ENCODE data around the gene ASRGL1. TPM values are rescaled to one million over a fixed set of nuclear protein-coding genes. Genes with fewer than 3 reads are reported as not detected.
"Not testable (repeated sequence)": the region's sequence is repeated elsewhere in the genome, so short reads cannot be mapped to it uniquely, and the experiment has no call there.

Gene ASRGL1
- total RNA-seq, 2 experiments from 2014 or later: 0.84 to 1.2 TPM

DNA sequence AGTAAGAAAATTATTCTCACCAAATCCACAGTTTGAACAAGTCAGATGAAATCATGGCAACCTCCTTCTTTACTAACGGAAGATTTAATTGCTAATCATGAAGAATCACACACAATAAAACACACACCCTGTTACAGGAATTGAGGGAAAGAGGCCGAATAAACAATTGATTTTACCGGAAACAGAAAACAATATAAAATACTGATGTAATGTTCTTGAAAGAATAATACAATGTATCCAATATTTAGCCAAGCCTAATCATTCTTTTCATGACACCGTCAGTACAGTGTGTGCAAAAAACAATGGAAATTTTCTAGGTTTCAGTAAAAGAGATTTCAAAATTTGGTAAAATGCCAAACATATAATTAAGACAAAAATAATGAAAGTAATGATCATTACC, 23.4 kb downstream of the ASRGL1 start:
- Mint-ChIP-seq H3K36me3 (ENCODE audit: low read depth) (no peaks in the 10 kb centered on the region), H3K27me3 (no peaks in the 10 kb centered on the region), H3K9me3 (no peaks in the 10 kb centered on the region), H3K27ac (no peak overlapping the region), H3K4me1 (no peaks in the 10 kb centered on the region), H3K4me3 (no peak overlapping the region)
- ChIA-PET POLR2A (no interaction called here), CTCF (interaction anchor here (0.6 kb wide), 1 partner anchor 159 kb away, joined by 3 read pairs; no protein-coding TSS in a partner anchor)
- DNase-seq: no peak

DNA sequence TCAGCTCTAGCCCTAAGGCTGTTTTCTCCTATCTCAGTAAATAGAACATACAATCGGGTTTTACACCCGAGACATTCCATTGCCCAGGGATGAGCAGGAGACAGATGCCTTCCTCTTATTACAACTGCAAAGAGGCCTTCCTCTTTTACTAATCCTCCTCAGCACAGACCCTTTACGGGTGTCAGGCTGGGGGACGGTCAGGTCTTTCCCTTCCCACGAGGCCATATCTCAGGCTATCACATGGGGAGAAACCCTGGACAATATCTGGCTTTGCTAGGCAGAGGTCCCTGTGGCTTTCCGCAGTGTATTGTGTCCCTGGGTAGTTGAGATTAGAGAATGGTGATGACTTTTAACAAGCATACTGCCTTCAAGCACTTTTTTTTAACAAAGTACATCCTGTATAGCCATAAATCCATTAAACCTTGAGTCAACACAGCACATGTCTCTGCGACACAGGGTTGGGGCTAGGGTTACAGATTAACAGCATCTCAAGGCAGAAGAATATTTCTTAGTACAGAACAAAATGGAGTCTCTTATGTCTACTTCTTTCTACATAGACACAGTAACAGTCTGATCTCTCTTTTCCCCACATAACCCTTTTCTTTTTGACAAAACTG, 31.7 kb downstream of the ASRGL1 start:
- H3K27me3 Mint-ChIP-seq; DNase-seq; POLR2A ChIA-PET; H3K27ac Mint-ChIP-seq; H3K9me3 Mint-ChIP-seq; H3K4me3 Mint-ChIP-seq; H3K36me3 Mint-ChIP-seq (ENCODE audit: low read depth): not testable (repeated sequence)
- CTCF ChIA-PET: interaction anchor here (0.6 kb wide), 1 partner anchor 190 kb away, joined by 3 read pairs; no protein-coding TSS in a partner anchor
- peaks cover 27% of the 10 kb centered on the region for H3K4me1 Mint-ChIP-seq

DNA sequence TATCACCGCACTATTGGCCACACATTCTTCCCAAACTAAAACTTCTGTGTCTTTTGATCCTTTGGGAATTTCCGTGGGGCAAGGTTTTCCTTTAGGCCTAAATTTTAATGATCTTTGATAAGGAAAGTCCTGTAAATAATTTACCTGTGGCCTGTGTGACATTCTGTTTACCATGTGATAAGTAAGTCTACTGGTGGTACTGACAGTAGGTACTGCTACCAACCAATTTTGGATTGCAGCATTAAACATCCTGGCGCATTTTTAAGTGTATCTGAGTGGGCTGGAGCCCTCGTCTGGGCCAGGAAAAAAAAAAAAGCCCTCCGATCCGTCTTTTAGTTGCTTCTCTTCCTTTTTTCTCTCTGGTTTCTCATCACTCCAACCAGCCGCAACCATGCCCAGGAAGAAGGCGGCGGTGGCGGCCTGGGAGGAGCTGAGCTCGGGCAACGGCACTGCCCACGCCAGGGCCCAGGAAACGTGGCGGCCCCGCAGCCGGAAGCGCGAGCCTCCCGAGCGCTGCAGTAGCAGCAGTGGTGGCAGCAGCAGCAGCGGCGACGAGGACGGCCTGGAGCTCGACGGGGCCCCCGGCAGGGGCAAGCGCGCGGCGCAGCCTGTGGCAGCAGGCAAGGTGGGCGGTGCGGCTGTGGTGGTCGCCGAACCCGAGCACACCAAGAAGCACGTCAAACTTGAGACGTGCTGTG, 33.6 kb downstream of the ASRGL1 start:
- H3K4me1 Mint-ChIP-seq: peaks cover 27% of the 10 kb centered on the region
- POLR2A ChIA-PET: no interaction called here
- H3K36me3 Mint-ChIP-seq (ENCODE audit: low read depth): no peaks in the 10 kb centered on the region
- H3K27ac Mint-ChIP-seq: peak overlapping the region; percentile 76
- DNase-seq: peak; percentile 53
- H3K9me3 Mint-ChIP-seq: no peaks in the 10 kb centered on the region
- no peaks in the 10 kb centered on the region for H3K27me3 Mint-ChIP-seq
- peak overlapping the region; percentile 18 for H3K4me3 Mint-ChIP-seq
- CTCF ChIA-PET: interaction anchor here (0.6 to 1.4 kb wide), 5 partner anchors 13 to 199 kb away, joined by 3 to 5 read pairs (median 4); no protein-coding TSS in a partner anchor

DNA sequence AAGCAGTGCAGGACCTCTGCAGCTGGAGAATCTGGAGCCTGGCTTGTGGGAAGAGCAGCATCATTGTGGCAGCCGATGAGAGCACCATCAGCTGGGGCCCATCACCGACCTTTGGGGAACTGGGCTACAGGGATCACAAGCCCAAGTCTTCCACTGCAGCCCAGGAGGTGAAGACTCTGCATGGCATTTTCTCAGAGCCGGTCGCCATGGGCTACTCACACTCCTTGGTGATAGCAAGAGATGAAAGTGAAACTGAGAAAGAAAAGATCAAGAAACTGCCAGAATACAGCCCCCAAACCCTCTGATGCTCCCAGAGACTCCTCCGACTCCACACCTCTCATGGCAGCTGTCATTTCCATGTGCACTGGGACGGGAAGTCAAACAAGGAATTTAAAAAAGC, 35.6 kb downstream of the ASRGL1 start:
- POLR2A ChIA-PET: no interaction called here

DNA sequence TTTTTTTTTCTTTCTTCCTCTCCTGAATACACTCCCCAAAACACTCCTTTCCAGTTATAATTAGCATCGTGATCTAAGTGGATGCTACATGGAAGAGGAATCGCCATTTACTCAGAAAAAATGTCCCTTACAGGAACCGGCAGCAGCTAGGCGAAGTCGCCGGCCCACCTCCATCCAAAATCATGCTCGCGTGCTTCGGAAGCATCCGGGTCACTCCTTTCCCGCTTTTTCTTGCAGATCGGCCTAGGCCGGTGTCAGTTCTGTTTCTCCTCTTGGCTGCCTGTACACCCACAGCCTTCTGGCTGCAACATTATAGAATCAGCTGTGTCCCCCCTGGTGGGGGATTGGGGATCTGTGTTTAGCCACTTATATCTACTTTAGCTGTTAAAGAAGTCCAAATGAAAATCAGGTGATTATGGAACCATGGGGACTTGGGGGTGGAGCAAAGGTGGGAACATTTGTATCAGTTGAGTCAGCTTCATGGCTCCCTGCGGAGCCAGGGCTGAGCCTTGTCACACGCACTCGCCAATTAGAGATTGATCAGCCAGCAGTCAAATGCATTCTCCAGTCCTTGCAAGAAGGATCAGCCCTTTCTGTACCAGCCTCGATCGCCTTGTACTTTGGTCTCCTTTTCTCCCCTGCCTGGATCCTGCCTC, 36.3 kb downstream of the ASRGL1 start:
- H3K36me3 Mint-ChIP-seq (ENCODE audit: low read depth): no peaks in the 10 kb centered on the region
- H3K4me3 Mint-ChIP-seq: no peak overlapping the region
- H3K9me3 Mint-ChIP-seq: no peaks in the 10 kb centered on the region
- H3K27ac Mint-ChIP-seq: no peak overlapping the region
- H3K4me1 Mint-ChIP-seq: peaks cover 27% of the 10 kb centered on the region
- H3K27me3 Mint-ChIP-seq: peaks cover 2% of the 10 kb centered on the region
- POLR2A ChIA-PET: no interaction called here
- DNase-seq: no peak
- CTCF ChIA-PET: interaction anchor here (0.5 to 1.4 kb wide), 5 partner anchors 10 to 51 kb away, joined by 3 to 4 read pairs (median 3); no protein-coding TSS in a partner anchor

More for the DNA sequence above, 35.6 kb downstream of the ASRGL1 start:
- peaks cover 27% of the 10 kb centered on the region for H3K4me1 Mint-ChIP-seq
- no peak overlapping the region for H3K4me3 Mint-ChIP-seq
- no peak overlapping the region for H3K27ac Mint-ChIP-seq
- H3K9me3 Mint-ChIP-seq: no peaks in the 10 kb centered on the region
- peak; percentile 27 for DNase-seq
- H3K27me3 Mint-ChIP-seq: no peaks in the 10 kb centered on the region
- H3K36me3 Mint-ChIP-seq (ENCODE audit: low read depth): no peaks in the 10 kb centered on the region
- CTCF ChIA-PET: interaction anchor here (0.5 kb wide), 1 partner anchor 427 kb away, joined by 3 read pairs; no protein-coding TSS in a partner anchor

DNA sequence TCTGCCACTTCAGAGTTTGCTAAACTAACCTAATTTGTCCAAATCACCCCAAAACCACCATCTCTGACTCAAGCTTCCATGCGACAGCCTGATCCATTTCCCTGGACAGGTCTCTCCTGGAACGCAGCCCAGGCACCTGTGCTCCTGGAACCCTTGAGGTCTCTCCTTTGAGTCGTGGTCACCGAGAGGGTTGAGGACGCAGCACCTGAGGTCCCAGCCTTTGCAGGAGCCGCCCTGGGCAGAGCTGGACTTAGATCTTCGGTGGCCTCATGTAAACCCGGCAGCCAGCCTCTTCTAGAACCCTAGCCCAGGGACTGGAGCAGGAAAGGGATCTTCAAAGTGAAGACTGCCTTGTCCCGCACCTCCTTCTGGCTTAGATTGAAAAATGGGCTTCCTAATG, 37.6 kb downstream of the ASRGL1 start:
- CTCF ChIA-PET: interaction anchor here (1.5 kb wide), 1 partner anchor 35 kb away, joined by 3 read pairs; no protein-coding TSS in a partner anchor
- H3K36me3 Mint-ChIP-seq (ENCODE audit: low read depth): no peaks in the 10 kb centered on the region
- POLR2A ChIA-PET: no interaction called here
- no peak overlapping the region for H3K27ac Mint-ChIP-seq
- no peak overlapping the region for H3K4me3 Mint-ChIP-seq
- no peak for DNase-seq
- H3K27me3 Mint-ChIP-seq: peaks cover 11% of the 10 kb centered on the region
- H3K9me3 Mint-ChIP-seq: no peaks in the 10 kb centered on the region
- H3K4me1 Mint-ChIP-seq: peaks cover 27% of the 10 kb centered on the region

DNA sequence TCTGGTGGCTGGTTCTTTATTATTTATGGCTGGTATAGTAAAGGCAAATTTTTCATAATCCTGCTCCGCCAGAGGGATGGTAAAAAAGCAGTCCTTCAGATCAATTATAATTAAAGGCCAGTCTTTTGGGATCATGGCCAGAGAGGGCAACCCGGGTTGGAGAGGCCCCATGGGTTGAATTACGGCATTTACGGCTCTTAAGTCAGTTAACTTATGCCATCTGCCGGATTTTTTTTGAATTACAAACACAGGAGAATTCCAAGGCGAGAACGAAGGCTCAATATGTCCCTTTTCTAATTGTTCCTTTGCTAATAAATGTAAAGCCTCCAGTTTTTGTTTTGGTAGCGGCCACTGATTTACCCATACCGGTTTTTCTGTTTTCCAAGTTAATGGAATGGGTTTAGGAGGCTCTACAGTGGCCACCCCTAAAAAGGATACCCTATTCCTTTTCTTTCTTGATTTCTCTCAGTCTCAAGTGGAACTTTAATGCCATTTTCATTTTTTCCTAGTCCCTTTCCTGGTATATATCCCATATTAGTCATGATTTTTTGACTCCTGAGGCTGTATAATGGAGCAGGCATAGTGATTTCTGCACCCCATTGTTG, 41.3 kb downstream of the ASRGL1 start:
- H3K36me3 Mint-ChIP-seq (ENCODE audit: low read depth); H3K4me3 Mint-ChIP-seq; H3K27ac Mint-ChIP-seq; H3K4me1 Mint-ChIP-seq; POLR2A ChIA-PET; H3K9me3 Mint-ChIP-seq: not testable (repeated sequence)
- DNase-seq: peak; percentile 31
- peaks cover 18% of the 10 kb centered on the region for H3K27me3 Mint-ChIP-seq
- CTCF ChIA-PET: interaction anchor here (1.0 kb wide), 1 partner anchor 16 kb away, joined by 4 read pairs; no protein-coding TSS in a partner anchor

DNA sequence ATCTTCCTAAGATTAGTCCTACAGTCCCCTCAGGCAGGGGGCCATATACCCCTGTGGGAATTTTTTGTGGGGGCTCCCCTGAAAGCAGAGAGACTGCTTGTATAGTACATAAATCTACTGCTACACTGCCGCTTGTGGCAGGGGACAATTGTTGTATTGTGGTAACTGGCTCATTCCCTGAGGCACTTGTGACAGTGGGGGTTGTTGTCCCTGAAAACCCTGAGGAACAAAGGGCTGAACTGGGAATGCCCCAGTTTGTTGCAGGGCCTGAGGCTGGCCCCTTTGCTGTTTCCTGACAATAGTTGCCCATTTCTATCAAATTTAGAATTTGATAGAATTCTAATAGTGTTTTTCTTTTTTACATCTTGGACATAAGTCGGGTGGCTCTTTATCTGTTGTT, 42.3 kb downstream of the ASRGL1 start:
- CTCF ChIA-PET: interaction anchor here (0.6 kb wide), 1 partner anchor 71 kb away, joined by 3 read pairs; no protein-coding TSS in a partner anchor
- H3K4me1 Mint-ChIP-seq; H3K36me3 Mint-ChIP-seq (ENCODE audit: low read depth); DNase-seq; H3K9me3 Mint-ChIP-seq; H3K27ac Mint-ChIP-seq; H3K4me3 Mint-ChIP-seq; POLR2A ChIA-PET: not testable (repeated sequence)
- H3K27me3 Mint-ChIP-seq: peaks cover 18% of the 10 kb centered on the region

DNA sequence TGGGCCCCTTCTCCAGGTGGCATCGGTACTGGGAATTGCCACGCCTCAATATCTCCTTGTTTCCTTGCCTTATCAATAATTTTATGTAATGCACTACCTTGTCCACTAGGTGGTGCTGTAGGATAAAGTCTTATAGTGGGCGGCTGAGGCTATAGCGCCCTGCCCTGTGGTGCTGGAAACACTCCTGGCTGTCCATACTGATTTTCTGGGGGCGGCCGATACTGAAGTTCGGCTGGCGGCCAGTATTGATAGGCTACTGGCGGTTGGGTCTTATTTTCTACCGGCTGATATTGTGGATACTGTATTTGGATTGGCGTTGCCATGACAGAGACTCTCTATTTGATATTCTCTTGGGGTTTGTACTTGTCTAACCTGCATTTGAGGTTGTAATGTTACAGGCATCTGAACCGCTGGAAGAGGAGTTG, 43.6 kb downstream of the ASRGL1 start:
- H3K36me3 Mint-ChIP-seq (ENCODE audit: low read depth); H3K9me3 Mint-ChIP-seq; H3K4me3 Mint-ChIP-seq; H3K27ac Mint-ChIP-seq; POLR2A ChIA-PET: not testable (repeated sequence)
- CTCF ChIA-PET: interaction anchor here (1.1 to 1.2 kb wide), 2 partner anchors 13 to 162 kb away, joined by 3 to 5 read pairs; no protein-coding TSS in a partner anchor
- H3K4me1 Mint-ChIP-seq: peaks cover 14% of the 10 kb centered on the region
- H3K27me3 Mint-ChIP-seq: peaks cover 18% of the 10 kb centered on the region
- DNase-seq: peak; percentile 70

DNA sequence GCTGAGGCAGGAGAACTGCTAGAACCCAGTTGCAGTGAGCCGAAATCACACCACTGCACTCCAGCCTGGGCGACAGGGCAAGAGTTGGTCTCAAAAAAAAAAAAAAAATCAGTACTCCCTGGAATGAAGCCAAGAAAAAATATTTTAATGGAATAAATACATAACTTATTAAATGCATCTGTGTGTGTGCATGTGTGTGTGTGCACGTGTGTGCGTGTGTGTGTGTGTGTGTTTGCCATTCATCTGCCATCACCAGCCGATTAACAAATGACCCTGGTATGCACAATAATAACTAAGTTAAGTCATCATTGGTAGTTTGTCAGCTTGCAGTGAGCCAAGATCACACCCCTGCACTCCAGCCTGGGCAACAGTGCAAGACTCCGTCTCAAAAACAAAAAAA, 46.6 kb downstream of the ASRGL1 start:
- H3K4me3 Mint-ChIP-seq: no peak overlapping the region
- H3K27ac Mint-ChIP-seq: no peak overlapping the region
- no peak for DNase-seq
- H3K4me1 Mint-ChIP-seq: peaks cover 22% of the 10 kb centered on the region
- CTCF ChIA-PET: no interaction called here
- no peaks in the 10 kb centered on the region for H3K36me3 Mint-ChIP-seq (ENCODE audit: low read depth)
- POLR2A ChIA-PET: no interaction called here
- no peaks in the 10 kb centered on the region for H3K9me3 Mint-ChIP-seq
- peaks cover 15% of the 10 kb centered on the region for H3K27me3 Mint-ChIP-seq

DNA sequence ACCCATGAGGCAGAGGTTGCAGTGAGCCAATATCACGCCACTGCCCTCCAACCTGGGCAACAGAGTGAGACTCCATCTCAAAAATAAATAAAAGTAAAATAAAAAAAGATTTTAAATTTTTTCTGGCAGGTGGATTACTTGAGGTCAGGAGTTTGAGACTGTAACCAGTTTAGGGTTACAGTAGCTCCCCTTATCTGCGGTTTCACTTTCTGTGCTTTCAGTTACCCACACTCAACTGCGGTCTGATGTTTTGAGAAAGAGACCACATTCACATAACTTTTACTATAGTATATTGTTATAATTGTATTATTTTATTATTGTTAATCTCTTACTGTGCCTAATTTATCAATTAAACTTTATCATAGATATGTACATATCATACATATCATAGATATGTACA, 48.8 kb downstream of the ASRGL1 start:
- DNase-seq: peak; percentile 40
- peaks cover 18% of the 10 kb centered on the region for H3K4me1 Mint-ChIP-seq
- H3K9me3 Mint-ChIP-seq; H3K4me3 Mint-ChIP-seq; H3K27me3 Mint-ChIP-seq; H3K36me3 Mint-ChIP-seq (ENCODE audit: low read depth); H3K27ac Mint-ChIP-seq: not testable (repeated sequence)
- ChIA-PET CTCF (interaction anchor here (0.9 to 1.1 kb wide), 3 partner anchors 16 to 157 kb away, joined by 3 to 5 read pairs (median 4); no protein-coding TSS in a partner anchor), POLR2A (interaction anchor here (0.6 kb wide), 1 partner anchor 497 kb away, joined by 3 read pairs; no protein-coding TSS in a partner anchor)

DNA sequence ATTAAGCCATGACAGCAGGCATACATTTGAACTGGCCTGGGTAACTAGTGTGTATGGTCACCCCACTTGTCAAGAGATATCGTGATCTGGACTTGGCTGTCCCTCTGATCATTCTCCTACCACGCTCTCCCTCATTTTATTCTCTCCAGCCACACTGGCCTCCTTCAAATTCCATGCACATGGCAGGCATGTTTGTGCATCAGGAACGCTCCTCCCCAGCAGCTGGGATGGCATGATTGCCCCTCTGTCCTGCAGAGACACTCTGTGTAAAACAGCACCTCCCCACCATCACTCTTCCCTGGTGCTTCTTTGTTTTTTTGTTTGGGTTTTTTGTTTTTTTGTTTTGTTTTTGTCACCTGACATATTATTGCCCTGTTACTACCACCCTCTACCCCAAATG, 50.1 kb downstream of the ASRGL1 start:
- Mint-ChIP-seq H3K9me3 (no peaks in the 10 kb centered on the region), H3K4me3 (no peak overlapping the region), H3K36me3 (ENCODE audit: low read depth) (no peaks in the 10 kb centered on the region), H3K4me1 (peaks cover 13% of the 10 kb centered on the region), H3K27me3 (peaks cover 9% of the 10 kb centered on the region), H3K27ac (peak overlapping the region; percentile 13)
- CTCF ChIA-PET: interaction anchor here (1.1 kb wide), 1 partner anchor 37 kb away, joined by 3 read pairs; no protein-coding TSS in a partner anchor
- no peak for DNase-seq
- POLR2A ChIA-PET: no interaction called here
